PC-3 (cell line): Measurements from ENCODE around the gene C11orf54.

ENCODE experiments used
- CTCF ChIP-seq: fragments of 300-600 bp; sonication (generic); conservative IDR thresholded peaks from 2 replicates; pipeline ENCODE4 v1.5.1; 2017; ENCODE audit warnings: antibody characterized with exemption, low read depth, mild to moderate bottlenecking, low read length
- EZH2 ChIP-seq: fragments of 300-600 bp; sonication (generic); IDR thresholded peaks from one replicate; pipeline ENCODE4 v1.6.1; 2017; ENCODE audit warnings: antibody characterized with exemption, mild to moderate bottlenecking, low read length; ENCODE audit not compliant: unreplicated experiment

DNA sequence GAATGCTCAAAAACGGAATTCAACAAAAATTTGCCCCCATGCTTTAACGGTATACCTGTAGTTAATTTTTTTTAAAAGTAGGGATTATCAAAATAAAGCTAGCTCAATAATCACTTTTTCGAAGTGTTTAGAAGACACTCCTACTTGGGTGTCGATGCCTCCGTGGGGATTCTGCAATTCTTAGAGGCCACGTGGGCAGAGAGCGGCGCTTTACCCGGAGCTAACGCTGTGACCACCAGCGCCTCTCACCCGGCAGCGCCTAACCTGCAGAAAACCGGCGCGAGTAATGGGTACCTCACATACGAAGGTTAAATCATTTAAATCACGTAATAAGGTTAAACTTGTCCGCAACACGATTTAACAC is 760 bp upstream of the C11orf54 start:
- TF ChIP-seq CTCF, result peak; percentile 20; the same call in 1 of the 2 replicates
- no peak for TF ChIP-seq EZH2
